ENCODE measurements around the gene GPN2. TPM values are rescaled to one million over a fixed set of nuclear protein-coding genes. Genes with fewer than 3 reads are reported as not detected.

The GPN2 gene
- total and polyA plus RNA-seq, 2 of the 4 experiments (the other 2 are of a cell fraction) = 15.4 to 22.2 TPM

DNA sequence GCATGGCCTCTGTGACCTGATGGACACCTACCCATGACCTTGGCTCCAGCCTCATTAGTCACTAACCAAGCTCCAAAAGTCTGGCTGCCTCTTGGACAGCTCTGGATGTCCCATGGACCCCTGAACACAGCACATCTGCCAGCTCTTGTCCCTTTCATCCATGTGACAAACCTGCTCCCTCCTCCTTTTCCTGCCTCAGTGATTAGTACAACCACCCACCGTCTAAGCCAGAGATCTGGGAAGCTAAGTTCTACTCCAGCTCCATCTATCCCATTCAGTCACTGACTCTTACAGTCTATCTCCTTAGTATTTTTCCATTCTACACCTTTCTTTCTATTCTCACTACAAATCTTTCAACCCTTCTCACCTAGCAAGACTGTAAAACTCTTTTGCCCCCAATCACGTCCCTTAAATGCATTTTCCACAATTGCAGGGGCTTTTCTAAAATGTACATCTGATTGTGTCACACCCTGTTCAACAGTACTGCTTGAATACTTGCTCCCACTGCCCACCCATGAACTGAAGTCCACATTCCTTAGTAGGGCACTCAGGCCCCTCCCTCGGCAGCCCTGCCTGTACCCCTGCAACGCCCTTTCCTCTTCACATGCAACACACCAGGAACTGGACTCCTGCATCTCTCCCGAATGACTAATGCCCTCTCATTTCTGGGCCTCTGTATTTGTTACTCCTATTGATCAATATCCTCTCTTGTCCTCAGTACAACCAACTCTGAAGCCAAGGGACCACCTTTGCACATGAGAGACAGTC, 7.2 kb downstream of the GPN2 start:
- H3K9me1 ChIP-seq (ENCODE audit: insufficient read depth, low read length) = no peaks in the 10 kb centered on the region
- H2AK5ac ChIP-seq (ENCODE audit: low read depth, low read length) = no peak overlapping the region
- in situ Hi-C loops (cut with MboI; ENCODE audit: low sequenced_read_pairs) (no loop called here), dilution Hi-C loops (cut with HindIII; ENCODE audit: low sequenced_read_pairs, unreplicated experiment) (no loop called here), intact Hi-C loops (cut with micrococcal nuclease) (no loop called here)
- no peaks in the 10 kb centered on the region for H3K27me3 ChIP-seq (ENCODE audit: control insufficient read depth, insufficient read depth, low read length)
- H3K18ac ChIP-seq (ENCODE audit: low read depth, low read length) = no peak overlapping the region
- H3K56ac ChIP-seq (ENCODE audit: extremely low read depth, insufficient read depth, low read length) = no peak overlapping the region
- peaks cover 61% of the 10 kb centered on the region for H3K36me3 ChIP-seq (ENCODE audit: control insufficient read depth, insufficient read depth, low read length)
- 94% methylated on average over 4 of the region's 5 CpGs; no CpG with 5 or more reads in 1 of the 2 experiments for WGBS, 2 experiments (ENCODE audit: extremely low coverage in 2 of 2, insufficient read length in 1 of 2)
- H3K4me1 ChIP-seq (ENCODE audit: control insufficient read depth, insufficient read depth, low read length) = no peaks in the 10 kb centered on the region
- no peak overlapping the region for H2BK20ac ChIP-seq (ENCODE audit: low read depth, low read length)
- no peak overlapping the region for H4K91ac ChIP-seq (ENCODE audit: insufficient read depth, low read depth, low read length)
- H2BK5ac ChIP-seq (ENCODE audit: low read depth, low read length, poor library complexity, severe bottlenecking) = no peak overlapping the region
- no peak for DNase-seq
- no peak overlapping the region for H3K4me3 ChIP-seq (ENCODE audit: insufficient read depth, low read depth, low read length)
- no peak overlapping the region for H3K27ac ChIP-seq (ENCODE audit: insufficient read depth, low read length)
- no peak overlapping the region for H2BK120ac ChIP-seq (ENCODE audit: low read depth, low read length)
- H3K9ac ChIP-seq (ENCODE audit: low read depth, low read length) = no peak overlapping the region
- TF ChIP-seq FOS (IDR thresholded peaks at IDR 0.05; ENCODE audit: low read depth, low read length) (no peak), MXI1 (IDR thresholded peaks at IDR 0.05; ENCODE audit: borderline replicate concordance, low read depth, low read length) (no peak), CHD1 (IDR thresholded peaks at IDR 0.05; ENCODE audit: low read depth, low read length) (no peak), RFX5 (IDR thresholded peaks at IDR 0.05; ENCODE audit: low read depth, low read length) (no peak), MAZ (IDR thresholded peaks at IDR 0.05; ENCODE audit: borderline replicate concordance, low read depth, low read length) (no peak)
- BruUV-seq (replicated peaks) = no TSS peak
- no peak overlapping the region for H4K8ac ChIP-seq (ENCODE audit: low read depth in 2 of 2, low read length in 2 of 2)
- H3K4ac ChIP-seq (ENCODE audit: low read depth, low read length) = no peak overlapping the region
- H4K5ac ChIP-seq (ENCODE audit: low read depth, low read length) = no peak overlapping the region
- H3K9me3 ChIP-seq (ENCODE audit: control insufficient read depth, insufficient read depth, low read length) = no peaks in the 10 kb centered on the region
- no peak overlapping the region for H2AK9ac ChIP-seq (replicated peaks; ENCODE audit: low read depth, low read length, poor library complexity)
- H2BK15ac ChIP-seq (ENCODE audit: low read depth, low read length) = no peak overlapping the region
- POLR2A ChIA-PET (ENCODE audit: unreplicated experiment) = no interaction called here
- no peak overlapping the region for H3K14ac ChIP-seq (replicated peaks; ENCODE audit: low read depth, low read length)
- peaks cover 11% of the 10 kb centered on the region for H4K20me1 ChIP-seq (ENCODE audit: insufficient read depth, low read length)
- ATAC-seq (ENCODE audit: low read depth) = no peak
- no peak overlapping the region for H3K23ac ChIP-seq (ENCODE audit: low read depth, low read length)
- H3K79me1 ChIP-seq (ENCODE audit: low read depth in 1 of 2, low read length in 2 of 2) = peaks cover 14 to 39% of the 10 kb centered on the region in 2 experiments; a peak in 3 of 4 replicates
- H3K4me2 ChIP-seq (ENCODE audit: low read depth, low read length) = no peak overlapping the region
- CTCF ChIA-PET = no interaction called here
- no peak overlapping the region for H2AFZ ChIP-seq (replicated peaks; ENCODE audit: low read length, poor library complexity)

Measured in IMR-90 (cell line).